Suppressor macrophage treated with lipopolysaccharide for 4 hours (primary cell): Measurements from ENCODE around the gene TMEM87B.
"Not testable (repeated sequence)": the region's sequence is repeated elsewhere in the genome, so short reads cannot be mapped to it uniquely, and the experiment has no call there.

ENCODE experiments used
- DNase-seq: peaks from one replicate; pipeline ENCODE4 v3.0.0-alpha.2; 2020

The TMEM87B gene

DNA sequence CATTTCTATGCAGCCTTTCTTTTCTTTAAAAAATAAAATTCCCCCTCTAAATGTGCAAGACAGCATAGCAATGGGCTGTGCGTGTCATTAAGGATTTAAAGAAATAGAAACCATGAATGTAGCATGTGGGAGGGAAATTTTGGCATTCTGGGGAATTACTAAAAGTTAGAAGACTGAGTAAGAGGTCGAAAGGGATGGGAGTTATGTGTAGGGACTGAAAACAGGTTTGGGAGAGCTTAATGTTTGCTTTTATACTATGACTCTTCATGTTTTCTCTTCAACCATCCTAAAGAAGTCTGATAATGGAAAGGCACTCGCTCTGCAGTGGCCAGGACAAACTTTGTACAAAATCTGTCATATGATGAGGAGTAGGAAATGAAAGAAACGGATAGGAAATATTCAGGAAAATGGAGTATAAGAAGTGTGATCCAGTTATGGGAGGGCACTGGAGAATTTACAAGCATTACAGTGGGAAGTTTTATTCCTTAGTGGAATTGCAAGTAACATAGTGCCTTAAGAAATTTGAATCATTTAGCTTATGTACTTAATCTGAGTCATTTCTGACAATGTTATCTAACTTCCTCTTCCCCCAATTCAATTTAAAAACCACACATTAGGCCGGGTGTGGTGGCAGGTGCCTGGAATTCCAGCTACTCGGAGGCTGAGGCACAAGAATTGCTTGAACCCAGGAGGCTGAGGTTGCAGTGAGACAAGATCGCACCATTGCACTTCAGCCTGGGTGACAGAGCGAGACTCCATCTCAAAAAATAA, 20.6 kb downstream of the TMEM87B start:
- DNase-seq = peak; percentile 42

DNA sequence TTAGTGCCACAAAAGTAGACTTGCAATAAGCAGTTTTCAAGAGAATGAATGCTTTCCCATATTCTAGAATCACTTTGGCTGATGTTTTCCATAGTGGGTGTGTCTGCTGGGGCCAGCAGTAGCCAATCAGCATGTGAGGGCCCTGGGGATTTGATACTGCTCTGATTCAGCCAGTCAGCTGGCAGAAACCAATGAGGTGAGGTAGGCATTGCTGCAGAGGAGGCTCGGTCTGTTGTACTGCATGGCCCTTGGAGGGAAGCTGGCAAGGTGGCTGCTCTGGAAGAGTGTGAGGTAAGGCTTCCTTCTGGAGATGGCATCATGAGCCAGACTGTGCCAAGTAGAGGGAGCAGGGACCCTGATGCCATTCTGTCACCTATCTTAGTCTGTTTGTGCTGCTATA, 22.7 kb downstream of the TMEM87B start:
- DNase-seq = no peak

DNA sequence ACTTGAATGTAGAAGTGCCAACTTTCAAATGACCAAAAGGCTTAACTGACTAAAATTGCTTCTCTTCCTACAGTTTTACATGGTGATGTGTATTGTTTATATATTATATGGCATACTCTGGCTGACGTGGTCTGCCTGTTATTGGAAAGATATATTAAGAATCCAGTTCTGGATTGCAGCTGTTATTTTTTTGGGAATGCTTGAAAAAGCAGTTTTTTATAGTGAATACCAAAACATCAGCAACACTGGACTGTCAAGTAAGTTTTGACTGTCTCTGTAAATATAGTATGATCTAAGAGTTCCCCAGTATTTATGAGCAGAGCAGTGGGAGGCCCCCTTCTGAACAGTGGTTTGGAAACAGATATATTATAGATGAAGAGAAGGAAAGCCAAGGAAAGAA, 26.2 kb downstream of the TMEM87B start:
- no peak for DNase-seq

DNA sequence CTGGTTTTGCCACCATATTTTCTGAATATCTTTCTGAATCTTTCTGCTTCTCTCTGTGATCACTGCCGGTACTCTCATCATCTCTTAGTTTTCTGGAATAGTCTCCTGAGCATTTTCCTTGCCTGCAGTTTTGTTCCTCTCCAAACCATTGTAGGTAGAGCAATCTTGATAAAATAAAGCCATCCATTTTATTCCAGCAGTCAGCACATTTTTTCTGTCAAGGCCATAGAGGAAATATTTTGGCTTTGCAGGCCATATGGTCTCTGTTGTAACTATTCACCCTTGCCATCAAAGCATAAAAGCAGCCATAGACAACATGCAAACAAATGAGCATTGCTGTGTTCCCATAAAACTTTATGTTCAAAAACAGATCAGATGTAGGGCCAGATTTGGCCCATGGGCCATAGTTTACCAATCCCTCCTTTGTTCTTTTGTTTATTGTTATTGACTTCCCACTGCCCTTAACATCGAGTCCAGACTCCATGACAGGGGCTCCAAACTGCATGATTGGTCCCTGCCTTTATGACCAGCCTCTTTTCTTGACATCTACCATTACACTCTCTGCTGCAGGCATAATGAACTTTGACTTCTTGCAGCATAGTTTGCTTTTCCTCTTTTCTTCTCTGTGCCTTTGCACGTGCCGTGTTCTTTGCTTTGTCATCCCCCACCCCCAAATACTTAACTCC, 29.8 kb downstream of the TMEM87B start:
- no peak for DNase-seq

DNA sequence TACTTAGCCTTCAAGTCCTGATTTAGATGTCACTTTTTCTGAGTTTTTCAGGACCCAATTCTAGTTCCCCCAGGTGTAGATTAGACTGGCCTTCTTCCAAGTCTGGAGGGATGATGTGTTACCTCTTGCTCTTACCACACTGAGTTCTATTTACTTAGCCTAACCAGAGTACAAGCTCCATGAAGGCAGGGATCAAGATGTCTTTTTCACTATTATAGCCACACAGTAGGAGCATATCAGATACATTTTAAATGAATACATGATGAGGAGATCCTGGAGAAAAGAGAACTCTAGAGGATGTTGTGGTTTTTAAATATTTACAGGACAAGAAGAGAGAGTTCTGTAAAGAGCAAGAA, 30.3 kb downstream of the TMEM87B start:
- no peak for DNase-seq

DNA sequence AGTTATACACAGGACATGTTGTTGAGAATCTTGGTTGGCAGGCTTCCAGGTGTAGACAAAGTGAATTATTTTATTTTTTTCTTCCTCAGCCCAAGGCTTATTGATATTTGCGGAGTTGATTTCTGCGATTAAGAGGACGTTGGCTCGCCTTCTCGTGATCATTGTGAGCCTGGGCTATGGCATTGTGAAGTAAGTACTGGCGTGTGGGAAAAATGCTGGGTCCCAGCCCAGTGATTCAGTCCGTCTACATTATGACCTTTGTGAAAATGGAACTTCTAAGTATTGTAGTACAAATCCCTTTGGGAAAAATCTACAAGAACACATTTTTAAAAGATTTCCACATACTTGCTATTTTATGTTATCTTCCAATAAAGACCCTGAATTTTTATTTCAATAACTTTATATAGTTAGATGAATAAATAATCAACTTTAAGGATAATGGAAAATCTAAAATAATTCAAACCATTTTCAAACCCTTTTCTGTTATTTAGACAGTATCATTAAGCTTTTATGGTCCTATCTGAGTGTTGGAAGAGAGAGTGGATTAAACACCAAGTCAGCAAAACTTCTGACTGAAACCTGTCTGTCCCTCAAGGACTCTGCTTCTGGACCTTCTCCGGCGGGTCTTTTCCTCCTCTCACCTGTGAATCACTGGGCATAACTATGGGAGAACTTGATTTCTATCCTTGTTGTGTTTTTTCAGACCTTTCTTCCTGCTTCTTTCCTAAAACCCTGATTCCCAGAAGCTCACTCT, 31.0 kb downstream of the TMEM87B start:
- no peak for DNase-seq

DNA sequence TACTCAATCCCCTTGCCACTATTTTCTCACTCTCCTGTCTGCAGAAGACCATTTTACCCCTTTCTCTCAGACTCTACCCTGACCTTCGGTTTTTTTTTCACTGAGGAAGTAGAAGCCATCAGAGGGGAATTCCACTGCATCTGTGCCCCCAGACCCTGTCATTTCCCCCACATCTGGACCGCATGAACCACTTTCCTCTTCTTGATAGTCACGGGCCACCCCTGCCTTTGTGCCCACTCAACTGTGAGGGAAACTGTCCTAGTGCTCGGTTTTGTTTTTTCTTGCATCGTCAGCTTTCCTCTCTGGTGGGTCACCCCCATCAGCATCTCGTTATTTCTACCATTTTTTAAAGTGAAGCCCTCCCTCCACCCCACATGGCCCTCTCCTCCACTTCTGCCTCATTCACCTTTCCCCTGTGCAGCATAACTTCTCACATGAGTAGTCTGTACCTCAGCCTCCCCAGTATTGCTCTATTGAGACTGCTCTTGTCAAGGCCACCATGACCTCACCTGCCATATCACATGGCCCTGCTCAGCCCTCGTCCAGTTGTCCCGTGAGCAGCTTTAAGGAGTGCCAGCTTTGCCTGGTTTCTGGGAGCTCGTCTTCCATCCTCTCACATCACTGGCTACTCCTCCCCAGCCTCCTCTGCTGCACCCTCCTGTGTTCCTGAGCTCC, 32.4 kb downstream of the TMEM87B start:
- no peak for DNase-seq

DNA sequence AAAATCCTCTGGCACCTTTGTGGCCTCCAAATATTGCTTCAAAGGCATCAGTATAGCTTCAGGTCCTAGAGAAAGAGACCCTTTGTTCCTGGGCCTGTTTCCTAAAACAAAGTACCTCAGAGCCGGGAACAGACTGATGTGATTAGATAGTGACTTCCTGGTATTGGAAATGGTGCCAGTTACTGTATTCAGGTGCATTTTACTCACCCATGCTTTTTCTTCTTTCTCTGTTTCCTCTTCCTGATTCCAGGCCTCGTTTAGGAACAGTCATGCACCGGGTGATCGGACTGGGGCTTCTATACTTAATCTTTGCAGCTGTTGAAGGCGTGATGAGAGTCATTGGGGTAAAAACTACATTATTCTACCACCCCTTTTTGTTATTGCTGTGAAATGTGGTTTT, 34.3 kb downstream of the TMEM87B start:
- DNase-seq = no peak

DNA sequence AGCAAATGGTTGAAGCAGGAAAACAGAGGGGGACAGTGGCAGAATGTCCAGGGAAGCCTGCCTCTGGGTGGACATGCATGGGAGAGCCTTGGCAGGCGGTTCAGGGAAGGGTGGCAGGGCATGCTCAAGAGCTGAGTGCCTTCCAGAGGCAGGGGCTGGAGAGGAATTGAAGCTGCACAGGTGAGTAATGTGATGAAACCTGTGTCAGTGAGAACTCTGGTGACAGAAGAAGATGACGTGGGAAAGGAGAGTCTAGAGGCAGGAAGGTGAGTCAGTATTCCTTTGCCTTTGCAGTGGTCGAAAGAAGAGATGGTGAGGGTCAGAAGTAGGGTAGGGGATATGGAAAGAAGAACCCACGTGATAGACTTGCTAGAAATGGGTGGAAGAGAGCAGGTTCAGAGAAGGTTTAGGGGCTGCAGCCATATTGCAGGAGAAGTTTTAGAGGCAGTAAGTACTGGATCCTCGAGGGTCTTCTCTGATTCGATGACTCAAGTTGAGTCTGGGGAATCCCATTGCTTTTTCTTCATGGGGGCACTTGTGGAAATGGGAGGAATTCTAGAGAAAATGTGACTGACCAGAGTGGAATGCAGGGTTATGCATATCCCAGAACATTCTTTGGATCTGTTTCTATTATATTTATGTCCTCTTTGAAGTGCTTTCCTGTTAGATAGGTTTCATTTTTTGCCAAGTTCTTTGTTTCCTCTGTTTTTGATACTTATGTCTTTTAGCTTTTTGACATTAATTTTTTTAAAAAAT, 37.4 kb downstream of the TMEM87B start:
- no peak for DNase-seq

DNA sequence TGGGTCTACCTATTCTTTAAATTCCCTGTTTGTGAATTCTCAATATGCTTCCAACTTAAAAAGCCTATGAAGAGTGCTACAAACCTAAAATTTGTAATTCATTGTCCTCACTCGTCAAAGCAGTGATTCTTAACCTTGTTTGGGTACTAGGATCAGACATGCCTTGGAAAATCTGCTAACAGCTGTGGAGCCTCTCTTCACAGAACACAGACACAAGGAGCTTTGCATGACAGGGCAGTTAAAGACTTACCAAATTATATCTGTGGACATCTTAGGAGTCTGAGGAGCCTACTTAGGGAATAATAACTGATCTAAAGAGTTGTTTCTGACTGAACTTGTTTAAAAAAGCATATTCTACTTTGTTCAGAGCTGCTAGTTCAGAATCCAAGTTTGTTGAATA, 38.1 kb downstream of the TMEM87B start:
- no peak for DNase-seq

DNA sequence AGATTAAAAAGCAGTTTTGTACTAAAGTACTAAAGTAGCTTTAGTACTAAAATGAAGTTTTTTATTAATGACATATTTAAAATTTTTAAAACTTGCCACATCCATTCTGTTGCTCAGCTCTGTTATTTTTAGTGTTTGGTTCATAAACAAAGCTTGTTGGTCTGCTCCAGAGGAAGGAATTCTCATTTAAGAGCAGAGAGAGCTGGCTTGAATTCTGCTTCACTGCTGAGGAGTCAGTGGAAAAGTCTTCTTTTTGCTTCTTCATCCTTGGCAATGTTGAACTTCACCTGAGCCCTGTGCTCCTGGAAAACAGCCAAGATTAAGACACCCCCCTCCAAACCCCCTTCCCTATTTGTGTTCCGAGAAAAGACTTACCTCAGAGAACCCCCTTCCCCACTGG, 40.6 kb downstream of the TMEM87B start:
- no peak for DNase-seq

DNA sequence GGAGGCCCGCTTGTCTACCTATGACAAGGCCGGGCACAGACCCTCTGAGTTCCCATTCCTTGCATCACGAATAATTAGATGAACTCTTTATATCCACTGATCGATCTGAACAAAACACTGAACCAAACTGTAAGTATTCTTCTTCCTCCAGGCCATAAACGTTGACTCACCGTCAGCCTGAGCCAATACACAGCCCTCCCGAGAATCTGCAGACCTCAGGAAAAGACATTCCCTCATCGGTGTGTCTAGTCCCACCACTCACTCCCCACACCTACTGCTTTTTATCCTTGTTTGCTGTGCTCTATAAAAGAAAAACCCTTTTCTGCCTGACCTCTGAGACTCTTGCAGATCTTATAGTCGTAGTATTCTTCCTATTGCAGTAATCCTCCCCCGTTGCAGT, 41.0 kb downstream of the TMEM87B start:
- DNase-seq = no peak

DNA sequence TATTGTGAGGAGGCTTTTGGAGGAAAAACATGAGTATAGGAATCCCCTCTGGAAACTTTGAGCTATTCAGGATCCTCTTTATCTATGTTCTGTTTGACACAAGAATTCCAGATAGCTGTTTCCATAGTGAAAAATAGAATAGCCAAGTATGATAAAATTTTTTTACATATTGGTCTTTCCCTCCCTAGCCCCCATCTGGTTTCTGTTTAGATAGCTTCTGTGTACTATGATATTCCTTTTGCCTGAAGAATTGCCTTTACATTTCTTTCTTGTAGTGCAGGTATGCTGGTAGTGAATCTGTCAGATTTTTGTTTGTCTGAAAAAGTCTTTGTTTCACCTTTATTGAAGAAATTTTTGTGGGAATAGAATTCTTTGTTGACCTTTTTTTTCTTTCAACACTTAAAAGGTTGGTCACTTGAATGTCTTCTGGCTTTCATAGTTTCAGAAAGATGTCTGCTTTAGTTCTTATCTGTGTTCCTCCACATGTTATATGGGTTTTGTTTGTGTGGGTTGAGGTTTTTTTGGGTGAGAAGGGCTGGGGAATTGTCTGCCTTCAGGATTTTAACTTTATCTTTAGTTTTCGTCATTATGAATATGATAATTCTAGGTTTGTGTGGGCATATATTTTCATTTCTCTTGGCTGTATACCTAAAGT, 53.2 kb downstream of the TMEM87B start:
- DNase-seq = no peak

DNA sequence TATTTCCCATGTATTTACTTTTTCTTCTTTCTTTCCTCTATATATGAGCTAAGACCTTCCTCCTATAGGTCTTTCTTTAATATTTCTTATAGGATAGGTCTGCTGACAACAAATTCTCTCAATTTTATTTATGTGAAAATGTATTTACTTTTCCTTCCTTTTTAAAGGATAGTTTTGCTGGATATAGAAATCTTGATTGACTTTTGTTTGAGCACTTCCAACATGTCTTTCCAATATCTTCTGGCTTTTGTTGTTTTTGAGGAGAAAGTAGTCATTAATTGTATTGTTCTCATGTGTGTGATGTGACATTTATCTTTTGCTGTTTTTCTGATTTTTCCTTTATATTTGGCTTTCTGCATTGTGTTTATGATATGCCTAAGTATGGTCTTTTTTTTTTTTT, 54.2 kb downstream of the TMEM87B start:
- no peak for DNase-seq

DNA sequence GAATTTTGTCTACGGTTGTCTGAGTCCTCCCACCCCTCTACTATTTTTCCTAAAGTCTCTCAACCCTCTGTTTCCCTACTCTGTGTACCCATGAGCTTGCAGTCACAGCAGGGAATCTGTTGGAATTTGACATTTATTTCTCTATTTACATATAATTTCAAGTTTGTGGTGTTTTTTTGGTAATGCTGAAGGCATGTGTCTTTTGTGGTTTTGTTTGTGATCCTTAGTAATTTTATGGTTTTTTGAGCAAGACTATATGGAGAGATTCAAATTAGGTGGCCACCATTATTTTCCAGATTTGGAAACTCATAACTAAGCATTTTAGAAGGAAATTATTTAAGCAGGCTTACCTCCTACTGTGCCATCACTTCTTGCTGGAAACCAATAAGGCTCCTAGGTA, 55.9 kb downstream of the TMEM87B start:
- no peak for DNase-seq

DNA sequence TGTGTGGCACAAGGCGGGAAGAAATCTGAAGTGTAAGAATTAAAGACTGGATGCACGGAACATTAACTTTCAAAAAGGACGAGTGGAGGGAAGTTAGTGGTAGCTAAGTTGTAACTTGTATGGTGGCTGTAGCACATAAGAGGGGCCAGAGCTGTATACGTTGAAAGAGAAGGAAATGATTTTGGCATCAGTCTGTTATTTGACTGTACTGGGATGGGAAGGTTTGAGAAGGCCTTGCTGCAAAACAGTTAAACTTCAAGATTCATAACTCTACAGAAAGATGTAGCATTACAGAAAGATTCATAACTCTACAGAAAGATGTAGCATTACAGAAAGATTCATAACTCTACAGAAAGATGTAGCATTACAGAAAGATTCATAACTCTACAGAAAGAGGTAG, 58.3 kb downstream of the TMEM87B start:
- not testable (repeated sequence) for DNase-seq

DNA sequence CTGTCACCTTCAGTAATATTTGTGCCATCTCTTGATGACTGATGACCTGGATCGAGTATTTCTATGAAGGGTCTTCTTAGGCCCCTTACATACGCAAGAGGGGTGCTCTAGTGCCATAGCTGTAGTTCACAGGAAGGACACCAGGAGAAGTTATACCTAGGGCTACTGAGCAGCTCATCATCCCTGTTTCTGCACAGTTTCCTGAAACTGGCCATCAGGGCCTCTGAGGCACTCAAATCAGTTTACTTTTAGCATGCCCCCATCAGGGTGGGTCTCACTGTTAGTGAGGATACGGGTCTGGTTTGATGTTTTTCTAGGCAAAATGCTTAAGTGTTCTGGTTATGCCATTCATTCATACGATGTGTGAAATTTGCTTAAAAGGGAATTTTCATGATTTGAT, 63.1 kb downstream of the TMEM87B start:
- no peak for DNase-seq

DNA sequence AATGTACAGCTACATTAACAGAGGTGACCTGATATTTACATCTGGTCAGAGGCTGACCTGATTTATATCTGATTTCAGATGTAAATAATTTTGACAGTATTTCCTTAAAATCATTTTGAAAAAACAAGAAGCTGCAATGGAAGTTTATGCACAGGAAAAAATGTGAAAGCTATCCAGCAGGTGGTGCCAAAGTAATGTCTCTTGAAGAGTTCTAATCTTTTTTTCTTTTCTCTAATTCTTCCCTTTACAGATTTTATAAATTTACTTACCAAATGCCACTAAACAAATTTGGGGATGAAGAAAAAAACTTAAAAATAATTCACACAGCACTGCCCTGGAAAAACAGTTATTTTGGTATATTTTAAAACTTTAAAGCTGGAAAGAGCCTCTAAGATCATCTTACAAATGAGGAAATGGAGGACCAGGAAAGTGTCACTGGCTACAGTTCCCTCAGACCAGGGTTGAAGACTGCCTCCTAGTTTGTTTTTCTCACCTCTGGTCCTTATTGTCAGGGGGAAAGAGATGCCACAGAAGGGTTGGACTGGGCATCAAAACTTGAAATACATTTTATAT, 66.7 kb downstream of the TMEM87B start:
- DNase-seq = peak; percentile 55

DNA sequence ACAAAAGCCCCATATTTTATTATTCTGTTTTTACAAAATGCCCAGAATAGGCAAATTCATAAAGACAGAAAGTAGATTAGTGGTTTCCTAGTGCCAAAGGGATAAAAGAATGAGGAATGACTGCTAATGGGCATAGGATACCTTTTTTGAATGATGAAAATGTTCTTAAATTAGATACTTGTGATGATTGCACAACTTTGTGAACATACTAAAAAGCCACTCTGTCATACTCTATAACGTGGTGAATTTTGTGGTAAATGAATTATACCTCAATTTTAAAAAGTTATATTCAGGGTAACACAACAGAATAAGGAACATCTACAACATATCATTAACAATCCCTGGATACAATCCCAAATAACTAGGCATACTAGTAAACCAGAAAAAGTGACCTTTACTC, 74.0 kb downstream of the TMEM87B start:
- no peak for DNase-seq

DNA sequence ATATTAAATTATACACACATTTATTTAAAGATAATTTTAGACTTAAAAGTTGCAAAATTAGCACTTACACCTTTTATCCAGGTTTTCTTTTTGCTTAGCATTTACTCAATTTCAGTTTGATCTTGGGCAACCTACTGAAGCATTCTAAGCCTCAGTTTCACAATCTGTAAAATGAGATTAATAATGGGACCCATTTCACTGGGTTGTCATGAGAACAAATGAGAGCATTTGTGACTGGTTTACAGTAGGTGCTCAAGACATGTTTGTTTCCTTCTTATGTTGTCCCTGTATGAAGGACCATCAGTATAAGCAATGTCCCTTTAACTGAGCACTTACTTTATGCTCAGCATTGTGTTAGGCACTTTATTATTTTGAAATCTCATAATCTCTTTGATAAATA, 78.3 kb downstream of the TMEM87B start:
- DNase-seq = no peak

DNA sequence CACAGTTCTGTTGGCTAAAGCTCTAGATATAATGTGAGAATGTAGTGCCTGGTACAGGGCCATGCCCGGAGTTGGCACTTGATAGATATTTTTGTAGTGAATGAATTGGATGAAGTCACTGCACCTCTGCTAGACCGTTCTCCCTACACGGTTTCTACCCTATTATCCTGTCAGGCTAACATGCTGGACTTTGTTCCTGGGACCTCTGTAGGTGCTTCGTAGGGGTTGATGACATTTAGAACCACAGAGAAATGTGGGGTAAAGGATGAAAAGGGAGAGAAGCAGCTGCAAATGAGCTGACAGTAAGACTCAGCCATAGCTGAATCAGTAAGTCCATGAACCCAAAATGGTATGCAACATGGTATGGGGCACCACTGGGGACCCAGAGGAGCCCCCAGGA, 79.1 kb downstream of the TMEM87B start:
- DNase-seq = no peak

DNA sequence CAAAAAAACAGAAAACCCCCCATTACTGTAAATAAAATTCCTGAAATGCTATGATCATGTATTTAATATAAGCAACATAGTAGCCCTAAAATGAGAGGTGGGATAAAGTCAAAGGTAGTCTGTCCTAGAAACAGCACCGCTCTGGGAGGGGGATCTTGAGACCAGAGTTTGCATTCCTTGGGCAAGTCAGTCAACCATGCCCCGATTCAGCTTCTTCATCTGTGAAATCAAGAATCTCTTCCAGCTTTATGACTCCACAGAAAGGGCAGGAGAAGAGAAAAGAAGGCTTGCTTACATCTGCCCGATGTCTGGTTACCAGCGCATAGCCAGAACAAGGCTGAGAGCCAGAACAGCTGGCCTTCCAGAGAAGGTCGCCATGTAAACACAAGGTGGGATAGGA, 81.0 kb downstream of the TMEM87B start:
- DNase-seq = no peak
